Peyer's patch (tissue), 4 donors: ENCODE results near the gene PRKCA.

Experiments
- POLR2A ChIP-seq, 2 donors: fragments of 450-650 bp; IDR thresholded peaks; one replicate each; pipeline ENCODE4 v1.5.1; 2017; ENCODE audit warnings: antibody characterized with exemption in 2 of 2, mild to moderate bottlenecking in 2 of 2, moderate library complexity in 2 of 2
- TF ChIP-seq, protein P1 (sequence below), 6 experiments: fragments of 450-650 bp in 4 of 6; fragments of 200-600 bp in 2 of 6; sonication (generic) in 1 of 6; IDR thresholded peaks; one replicate each; pipeline ENCODE4 v1.5.1; 2017 to 2019; ENCODE audit warnings: antibody characterized with exemption in 6 of 6, mild to moderate bottlenecking in 3 of 6, moderate library complexity in 1 of 6

DNA sequence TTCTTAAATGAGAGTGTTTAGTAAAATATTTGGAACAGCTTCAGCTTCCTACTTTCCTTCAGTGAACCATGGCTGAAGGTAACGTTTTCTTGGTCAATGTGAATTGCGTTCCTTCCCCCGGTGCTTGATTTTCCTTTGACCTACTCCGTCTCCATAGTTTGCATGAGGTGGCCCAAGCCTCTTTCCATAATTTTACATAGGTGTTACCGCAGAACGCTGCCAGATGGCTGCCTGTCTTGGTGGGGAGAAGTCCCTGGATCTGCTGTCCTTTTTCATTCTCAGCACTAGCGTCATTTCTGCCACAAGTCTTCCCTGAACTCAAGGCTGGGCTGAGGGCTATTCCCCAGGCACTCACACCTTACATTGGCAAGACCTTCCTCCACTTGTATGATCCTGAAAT lies 178.4 kb downstream of the PRKCA start:
- TF ChIP-seq, protein P1, sequence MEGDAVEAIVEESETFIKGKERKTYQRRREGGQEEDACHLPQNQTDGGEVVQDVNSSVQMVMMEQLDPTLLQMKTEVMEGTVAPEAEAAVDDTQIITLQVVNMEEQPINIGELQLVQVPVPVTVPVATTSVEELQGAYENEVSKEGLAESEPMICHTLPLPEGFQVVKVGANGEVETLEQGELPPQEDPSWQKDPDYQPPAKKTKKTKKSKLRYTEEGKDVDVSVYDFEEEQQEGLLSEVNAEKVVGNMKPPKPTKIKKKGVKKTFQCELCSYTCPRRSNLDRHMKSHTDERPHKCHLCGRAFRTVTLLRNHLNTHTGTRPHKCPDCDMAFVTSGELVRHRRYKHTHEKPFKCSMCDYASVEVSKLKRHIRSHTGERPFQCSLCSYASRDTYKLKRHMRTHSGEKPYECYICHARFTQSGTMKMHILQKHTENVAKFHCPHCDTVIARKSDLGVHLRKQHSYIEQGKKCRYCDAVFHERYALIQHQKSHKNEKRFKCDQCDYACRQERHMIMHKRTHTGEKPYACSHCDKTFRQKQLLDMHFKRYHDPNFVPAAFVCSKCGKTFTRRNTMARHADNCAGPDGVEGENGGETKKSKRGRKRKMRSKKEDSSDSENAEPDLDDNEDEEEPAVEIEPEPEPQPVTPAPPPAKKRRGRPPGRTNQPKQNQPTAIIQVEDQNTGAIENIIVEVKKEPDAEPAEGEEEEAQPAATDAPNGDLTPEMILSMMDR (IDR thresholded peaks at IDR 0.05) = no peak
- no peak for TF ChIP-seq POLR2A (IDR thresholded peaks at IDR 0.05)
